OCI-LY7 (cell line): ENCODE data around the gene ZNF500. TPM values are rescaled to one million over a fixed set of nuclear protein-coding genes. Genes with fewer than 3 reads are reported as not detected.

Experiments used
- BruUV-seq: library from RNA; stranded (reverse); fragments of 400-500 nt; replicated peaks from 2 replicates; lab custom pipeline; 2021; lab: Mats Ljungman, UMichigan
- CTCF ChIA-PET: fragments of 300-600 bp; sonication (Branson Sonifier 250); formaldehyde crosslinking; loops from one replicate; lab custom pipeline; 2022; ENCODE audit warnings: antibody characterized with exemption; ENCODE audit not compliant: unreplicated experiment; lab: Charles Lee
- POLR2A ChIA-PET: fragments of 300-600 bp; sonication (Branson Sonifier 250); formaldehyde crosslinking; loops from one replicate; lab custom pipeline; 2022; ENCODE audit warnings: antibody characterized with exemption; lab: Charles Lee
- DNase-seq: peaks from one replicate; pipeline ENCODE4 v3.0.0-alpha.2; 2015; ENCODE audit warnings: low spot score
- H2AFZ ChIP-seq: fragments of 200-600 bp; sonication (generic), shearing (Covaris generic); 2 replicates; pipeline ENCODE4 v1.6.1; 2014; ENCODE audit warnings: mild to moderate bottlenecking, antibody characterized with exemption, low read length, moderate library complexity
- H3K27ac ChIP-seq: fragments of 200-600 bp; sonication (generic); 2 replicates; pipeline ENCODE4 v1.5.1; 2014; ENCODE audit warnings: mixed run types, low read depth, mild to moderate bottlenecking, moderate library complexity, low read length, inconsistent platforms; ENCODE audit not compliant: poor library complexity, severe bottlenecking
- H3K36me3 ChIP-seq: fragments of 200-600 bp; sonication (generic); 2 replicates; pipeline ENCODE4 v1.6.1; 2014; ENCODE audit warnings: mild to moderate bottlenecking, antibody characterized with exemption, low read length, moderate library complexity, mixed read lengths; ENCODE audit not compliant: insufficient read depth
- H3K4me1 ChIP-seq: fragments of 200-600 bp; sonication (generic); 2 replicates; pipeline ENCODE4 v1.5.1; 2014; ENCODE audit warnings: mild to moderate bottlenecking, low read length; ENCODE audit not compliant: insufficient read depth, poor library complexity, severe bottlenecking
- H3K4me2 ChIP-seq: fragments of 200-600 bp; sonication (generic); 2 replicates; pipeline ENCODE4 v1.6.1; 2014; ENCODE audit warnings: mild to moderate bottlenecking, low read length
- H3K4me3 ChIP-seq: fragments of 200-600 bp; sonication (generic); 2 replicates; pipeline ENCODE4 v1.5.1; 2014; ENCODE audit warnings: mild to moderate bottlenecking, low read depth, low read length; ENCODE audit not compliant: poor library complexity, severe bottlenecking
- H3K79me2 ChIP-seq: fragments of 200-600 bp; sonication (generic); 2 replicates; pipeline ENCODE4 v1.6.1; 2016; ENCODE audit warnings: low read depth, mild to moderate bottlenecking, low read length, moderate library complexity, mixed read lengths; ENCODE audit not compliant: insufficient read depth
- H3K9me2 ChIP-seq: fragments of 200-600 bp; sonication (generic); 2 replicates; pipeline ENCODE4 v1.6.1; 2016; ENCODE audit warnings: mild to moderate bottlenecking, low read length, mixed read lengths; ENCODE audit not compliant: insufficient read depth
- H3K9me3 ChIP-seq: fragments of 200-600 bp; sonication (generic); 2 replicates; pipeline ENCODE4 v1.6.1; 2014; ENCODE audit warnings: mild to moderate bottlenecking, mixed run types, low read length, mixed read lengths
- H4K20me1 ChIP-seq: fragments of 200-600 bp; sonication (generic); 2 replicates; pipeline ENCODE4 v1.6.1; 2014; ENCODE audit warnings: mild to moderate bottlenecking, antibody characterized with exemption, low read length, moderate library complexity, mixed read lengths; ENCODE audit not compliant: insufficient read depth
- CTCF ChIP-seq: fragments of 200-600 bp; sonication (generic); conservative IDR thresholded peaks from 2 replicates; pipeline ENCODE4 v1.5.1; 2014; ENCODE audit warnings: mild to moderate bottlenecking, antibody characterized with exemption, low read length, moderate library complexity, mixed read lengths
- EZH2phosphoT487 ChIP-seq: fragments of 200-600 bp; sonication (generic); IDR thresholded peaks from 2 replicates; pipeline ENCODE4 v1.6.1; 2018; ENCODE audit warnings: low read depth, borderline replicate concordance, mild to moderate bottlenecking, mixed run types, antibody characterized with exemption, low read length, moderate library complexity, mixed read lengths
- intact Hi-C: fragments of 100-400 bp; cut with micrococcal nuclease; formaldehyde crosslinking; loops from one replicate; pipeline ENCODE4 v1.10.0; 2022; ENCODE audit not compliant: unreplicated experiment
- total RNA-seq, 2 experiments: library from RNA; depleted of rRNA in 1 of 2; stranded (reverse); fragments of >200 nt in 1 of 2; shearing (Covaris generic) in 1 of 2; gene quantifications; 2 replicates each; pipeline ENCODE4 v1.2.3, GENCODE V29; 2014 to 2022

The ZNF500 gene
- total RNA-seq, 2 experiments from 2014 or later, result 16.1 to 23.9 TPM

- POLR2A ChIA-PET, result interaction anchor here (0.7 kb wide), 1 partner anchor 25 kb away, joined by 4 read pairs; no protein-coding TSS in a partner anchor
- no peak overlapping the region for H2AFZ ChIP-seq
- no peak overlapping the region for H3K4me2 ChIP-seq
- H3K4me1 ChIP-seq, result no peaks in the 10 kb centered on the region
- intact Hi-C loops, result no loop called here
- H4K20me1 ChIP-seq, result no peaks in the 10 kb centered on the region
- no peaks in the 10 kb centered on the region for H3K79me2 ChIP-seq
- H3K9me3 ChIP-seq, result no peaks in the 10 kb centered on the region
- H3K36me3 ChIP-seq, result no peaks in the 10 kb centered on the region
- CTCF ChIA-PET, result no interaction called here
- no peak overlapping the region for H3K4me3 ChIP-seq
- DNase-seq, result no peak
- TF ChIP-seq EZH2phosphoT487, result no peak
- TF ChIP-seq CTCF, result no peak
- no peak overlapping the region for H3K27ac ChIP-seq
- H3K9me2 ChIP-seq, result no peaks in the 10 kb centered on the region
- no TSS peak for BruUV-seq
These were observed 26.1 kb upstream of the ZNF500 start for GRCh38 chr16:4792951-4793513.

GRCh38 chr16:4790871-4791270, 23.9 kb upstream of the ZNF500 start:
- ChIA-PET POLR2A (no interaction called here), CTCF (no interaction called here)
- Histone ChIP-seq H3K4me2 (no peak overlapping the region), H3K4me3 (no peak overlapping the region), H3K9me3 (no peaks in the 10 kb centered on the region), H3K27ac (no peak overlapping the region), H3K4me1 (no peaks in the 10 kb centered on the region), H3K79me2 (no peaks in the 10 kb centered on the region), H4K20me1 (no peaks in the 10 kb centered on the region), H3K9me2 (no peaks in the 10 kb centered on the region), H2AFZ (no peak overlapping the region), H3K36me3 (no peaks in the 10 kb centered on the region)
- TF ChIP-seq CTCF (no peak), EZH2phosphoT487 (no peak)
- DNase-seq, result no peak
- no TSS peak for BruUV-seq
- intact Hi-C loops, result no loop called here

- Histone ChIP-seq H3K9me3 (no peaks in the 10 kb centered on the region), H3K9me2 (no peaks in the 10 kb centered on the region), H3K79me2 (no peaks in the 10 kb centered on the region), H3K27ac (no peak overlapping the region), H3K4me3 (no peak overlapping the region), H2AFZ (no peak overlapping the region), H3K36me3 (no peaks in the 10 kb centered on the region), H3K4me1 (no peaks in the 10 kb centered on the region), H4K20me1 (no peaks in the 10 kb centered on the region), H3K4me2 (no peak overlapping the region)
- no peak for DNase-seq
- CTCF ChIA-PET, result no interaction called here
- POLR2A ChIA-PET, result no interaction called here
- BruUV-seq, result no TSS peak
- intact Hi-C loops, result no loop called here
- TF ChIP-seq CTCF, result no peak
- TF ChIP-seq EZH2phosphoT487, result no peak
These were observed 23.3 kb upstream of the ZNF500 start for GRCh38 chr16:4790261-4790660.
